ENCODE results near the gene SLC35F3. TPM values are rescaled to one million over a fixed set of nuclear protein-coding genes. Genes with fewer than 3 reads are reported as not detected.
"Not testable (repeated sequence)": the region's sequence is repeated elsewhere in the genome, so short reads cannot be mapped to it uniquely, and the experiment has no call there.

The SLC35F3 gene
- total RNA-seq, 6 experiments from 2014 or later, result 0.26 to 0.58 (median 0.46) TPM

DNA sequence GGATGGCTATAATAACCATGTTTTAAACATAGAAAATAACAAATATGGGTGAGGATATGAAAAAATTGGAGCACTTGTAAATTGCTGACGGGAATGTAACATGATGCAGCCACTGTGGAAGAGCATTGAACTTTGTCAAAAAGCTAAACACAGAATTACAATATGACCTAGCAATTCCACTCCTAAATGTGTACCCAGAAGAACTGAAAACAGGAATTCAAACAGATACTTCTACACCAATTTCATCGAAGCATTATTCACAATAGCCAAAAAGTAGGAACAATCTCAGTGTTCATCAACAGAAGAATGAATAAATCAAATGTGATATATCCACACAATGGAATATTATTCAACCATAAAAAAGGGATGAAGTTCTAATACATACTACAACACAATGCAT is 436.1 kb downstream of the SLC35F3 start:
- Mint-ChIP-seq H3K9me3 (peaks cover 15% of the 10 kb centered on the region), H3K27ac (no peak overlapping the region), H3K4me1 (ENCODE audit: low read depth) (no peaks in the 10 kb centered on the region), H3K27me3 (ENCODE audit: insufficient read depth) (no peaks in the 10 kb centered on the region; the same call in 1 of the 2 replicates), H3K4me3 (no peak overlapping the region), H3K36me3 (ENCODE audit: low read depth) (no peaks in the 10 kb centered on the region; the same call in 1 of the 2 replicates)
- TF ChIP-seq, protein P1, sequence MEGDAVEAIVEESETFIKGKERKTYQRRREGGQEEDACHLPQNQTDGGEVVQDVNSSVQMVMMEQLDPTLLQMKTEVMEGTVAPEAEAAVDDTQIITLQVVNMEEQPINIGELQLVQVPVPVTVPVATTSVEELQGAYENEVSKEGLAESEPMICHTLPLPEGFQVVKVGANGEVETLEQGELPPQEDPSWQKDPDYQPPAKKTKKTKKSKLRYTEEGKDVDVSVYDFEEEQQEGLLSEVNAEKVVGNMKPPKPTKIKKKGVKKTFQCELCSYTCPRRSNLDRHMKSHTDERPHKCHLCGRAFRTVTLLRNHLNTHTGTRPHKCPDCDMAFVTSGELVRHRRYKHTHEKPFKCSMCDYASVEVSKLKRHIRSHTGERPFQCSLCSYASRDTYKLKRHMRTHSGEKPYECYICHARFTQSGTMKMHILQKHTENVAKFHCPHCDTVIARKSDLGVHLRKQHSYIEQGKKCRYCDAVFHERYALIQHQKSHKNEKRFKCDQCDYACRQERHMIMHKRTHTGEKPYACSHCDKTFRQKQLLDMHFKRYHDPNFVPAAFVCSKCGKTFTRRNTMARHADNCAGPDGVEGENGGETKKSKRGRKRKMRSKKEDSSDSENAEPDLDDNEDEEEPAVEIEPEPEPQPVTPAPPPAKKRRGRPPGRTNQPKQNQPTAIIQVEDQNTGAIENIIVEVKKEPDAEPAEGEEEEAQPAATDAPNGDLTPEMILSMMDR (IDR thresholded peaks at IDR 0.05), result no peak
- DNase-seq, result no peak

DNA sequence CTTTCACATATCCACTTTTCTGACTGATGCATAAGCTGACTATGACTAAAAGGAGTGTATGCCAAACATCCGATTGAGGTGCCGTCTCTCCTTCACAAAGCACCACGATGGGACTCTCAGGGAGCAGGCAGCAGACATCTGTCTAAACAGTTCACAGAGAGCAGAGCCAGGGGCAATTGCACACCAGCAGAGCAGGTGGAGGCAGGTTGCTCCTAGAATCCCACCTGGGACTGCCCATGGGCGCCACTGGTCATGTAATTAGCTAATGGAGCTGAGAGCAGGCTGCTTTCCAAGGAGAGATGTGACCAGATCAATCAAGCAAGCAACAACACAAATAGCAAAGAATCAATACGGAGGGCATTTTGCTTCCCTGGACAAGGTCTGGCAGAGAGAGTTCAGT is 438.3 kb downstream of the SLC35F3 start:
- Mint-ChIP-seq H3K9me3 (no peaks in the 10 kb centered on the region), H3K27me3 (ENCODE audit: insufficient read depth) (peaks cover 2% of the 10 kb centered on the region; the same call in 1 of the 2 replicates), H3K4me1 (ENCODE audit: low read depth) (no peaks in the 10 kb centered on the region), H3K27ac (no peak overlapping the region), H3K36me3 (ENCODE audit: low read depth) (no peaks in the 10 kb centered on the region), H3K4me3 (no peak overlapping the region)
- DNase-seq, result no peak
- TF ChIP-seq, protein P1 (IDR thresholded peaks at IDR 0.05), result no peak

DNA sequence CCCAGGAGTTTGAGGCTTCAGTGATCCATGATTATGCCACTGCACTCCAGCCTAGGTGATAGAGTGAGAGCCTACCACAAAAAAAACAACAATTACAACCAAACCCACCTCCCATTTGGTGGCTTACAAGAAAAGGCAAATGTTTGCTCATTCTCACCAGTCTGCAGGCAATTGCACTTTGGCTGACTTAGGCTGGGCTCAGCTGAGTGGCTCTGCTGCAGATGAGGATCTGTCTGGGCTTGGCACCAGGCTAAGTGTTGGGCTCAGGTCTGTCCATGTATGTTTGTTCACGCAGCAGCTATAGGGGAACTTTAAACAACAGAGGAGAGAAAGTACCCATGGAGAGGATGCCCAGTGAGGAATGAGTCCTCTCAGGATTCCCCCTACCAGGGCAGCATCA is 440.8 kb downstream of the SLC35F3 start:
- Mint-ChIP-seq H3K36me3 (ENCODE audit: low read depth) (no peaks in the 10 kb centered on the region), H3K27ac (no peak overlapping the region), H3K9me3 (no peaks in the 10 kb centered on the region), H3K4me3 (no peak overlapping the region), H3K4me1 (ENCODE audit: low read depth) (no peaks in the 10 kb centered on the region), H3K27me3 (ENCODE audit: insufficient read depth) (peaks cover 2% of the 10 kb centered on the region)
- TF ChIP-seq, protein P1 (IDR thresholded peaks at IDR 0.05), result no peak
- no peak for DNase-seq

DNA sequence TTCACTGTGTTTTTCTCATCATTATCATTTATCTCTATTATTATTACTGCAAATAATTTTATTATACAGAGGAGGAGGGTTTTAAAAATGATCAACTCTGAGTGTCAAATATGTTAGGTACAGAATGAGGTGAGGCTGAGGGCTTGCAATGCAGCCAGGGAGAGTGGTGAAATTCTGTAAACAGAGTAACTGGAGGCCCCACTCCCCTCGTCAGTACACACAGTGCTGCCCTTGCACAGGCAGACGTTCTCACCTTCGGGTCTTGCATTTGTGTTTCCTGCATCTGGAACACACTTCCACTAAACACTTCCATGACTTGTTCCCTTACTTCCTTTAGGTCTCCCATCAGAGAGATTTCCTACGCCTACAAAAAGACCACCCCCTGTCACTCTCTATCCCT is 444.5 kb downstream of the SLC35F3 start:
- no peaks in the 10 kb centered on the region for H3K36me3 Mint-ChIP-seq (ENCODE audit: low read depth)
- DNase-seq, result no peak
- H3K4me3 Mint-ChIP-seq, result no peak overlapping the region
- H3K9me3 Mint-ChIP-seq, result no peaks in the 10 kb centered on the region
- H3K27me3 Mint-ChIP-seq (ENCODE audit: insufficient read depth), result peaks cover 6% of the 10 kb centered on the region
- no peak overlapping the region for H3K27ac Mint-ChIP-seq
- TF ChIP-seq, protein P1 (IDR thresholded peaks at IDR 0.05), result no peak
- H3K4me1 Mint-ChIP-seq (ENCODE audit: low read depth), result no peaks in the 10 kb centered on the region

DNA sequence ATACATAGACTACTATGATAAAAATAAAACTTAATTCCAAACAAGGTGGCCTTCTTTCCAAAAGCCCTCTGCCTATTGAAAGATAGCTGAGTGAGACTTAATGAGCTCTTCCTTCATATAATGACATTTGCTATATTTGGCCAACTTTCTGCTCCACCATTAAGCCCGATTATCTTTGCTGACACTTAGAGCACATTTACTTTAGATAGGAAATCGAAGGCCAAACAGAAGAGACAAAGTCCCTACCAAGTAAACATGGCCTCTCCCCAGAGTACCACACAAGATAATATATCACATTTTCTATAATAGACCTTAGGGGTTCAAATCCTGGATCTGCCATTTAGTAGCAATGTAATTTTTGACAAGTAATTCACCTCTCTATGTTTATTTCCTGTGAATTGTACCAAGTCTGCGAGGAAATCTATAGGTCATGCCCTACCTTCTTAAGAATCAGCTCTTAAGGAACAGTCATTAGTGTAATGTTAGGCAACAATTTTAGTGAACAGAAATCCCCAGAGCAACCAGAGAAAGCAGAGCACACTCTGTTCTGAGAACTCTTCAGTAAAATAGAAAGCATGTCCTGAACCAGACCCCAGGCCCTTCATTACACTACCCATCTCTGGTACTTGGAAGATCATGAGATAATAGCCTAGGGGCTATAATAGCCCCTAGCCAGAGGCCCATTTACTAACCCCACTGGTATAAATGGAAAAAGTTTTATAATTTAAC is 451.5 kb downstream of the SLC35F3 start:
- Mint-ChIP-seq H3K27me3 (ENCODE audit: insufficient read depth) (peaks cover 16% of the 10 kb centered on the region), H3K4me1 (ENCODE audit: low read depth) (no peaks in the 10 kb centered on the region), H3K9me3 (no peaks in the 10 kb centered on the region), H3K36me3 (ENCODE audit: low read depth) (no peaks in the 10 kb centered on the region), H3K27ac (no peak overlapping the region), H3K4me3 (no peak overlapping the region)
- TF ChIP-seq, protein P1 (IDR thresholded peaks at IDR 0.05), result no peak
- DNase-seq, result no peak

DNA sequence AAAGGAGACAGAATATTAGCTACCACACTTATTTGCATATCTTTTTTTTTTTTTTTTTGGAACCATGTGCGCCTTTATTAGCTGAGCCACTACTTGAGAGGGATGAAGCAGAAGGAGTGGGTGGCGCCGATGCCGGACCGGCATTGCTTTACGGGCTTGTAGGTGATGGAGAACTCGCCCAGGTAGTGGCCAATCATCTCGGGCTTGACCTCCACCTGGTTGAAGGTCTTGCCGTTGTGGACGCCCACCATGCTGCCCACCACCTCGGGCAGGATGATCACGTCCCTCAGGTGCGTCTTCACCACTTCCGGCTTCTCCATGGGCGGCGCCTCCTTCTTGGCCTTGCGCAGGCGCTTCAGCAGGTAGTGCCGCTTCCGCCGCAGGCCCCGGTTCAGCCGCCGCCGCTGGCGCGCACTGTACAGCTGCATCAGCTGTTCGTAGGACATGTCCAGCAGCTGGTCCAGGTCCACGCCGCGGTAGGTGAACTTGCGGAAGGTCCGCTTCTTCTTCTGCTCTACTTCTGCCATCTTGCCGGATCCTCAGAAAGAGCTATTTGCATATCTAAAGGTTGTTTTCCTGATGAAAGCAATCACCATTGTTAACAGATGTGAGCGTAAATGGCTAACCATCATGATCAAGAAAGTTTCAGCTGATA is 452.3 kb downstream of the SLC35F3 start:
- H3K9me3 Mint-ChIP-seq; H3K4me1 Mint-ChIP-seq (ENCODE audit: low read depth); DNase-seq; H3K36me3 Mint-ChIP-seq (ENCODE audit: low read depth); H3K4me3 Mint-ChIP-seq; H3K27ac Mint-ChIP-seq: not testable (repeated sequence)
- H3K27me3 Mint-ChIP-seq (ENCODE audit: insufficient read depth), result peaks cover 16% of the 10 kb centered on the region
